Bronchial epithelial cell (primary cell): ENCODE results near the gene PRDX4. TPM values are rescaled to one million over a fixed set of nuclear protein-coding genes. Genes with fewer than 3 reads are reported as not detected.

Experiments used
- DNase-seq: peaks from one replicate; pipeline ENCODE4 v3.0.0-alpha.2; 2010; ENCODE audit warnings: low read depth
- FAIRE-seq: peaks from 2 replicates; lab custom pipeline; 2011; peaks lifted over from hg19 to GRCh38; lab: Jason Lieb, UNC
- H3K27me3 ChIP-seq: 2 replicates; pipeline ENCODE4 v1.5.1; 2011; ENCODE audit warnings: low read length; ENCODE audit not compliant: control insufficient read depth, insufficient read depth
- H3K36me3 ChIP-seq: 2 replicates; pipeline ENCODE4 v1.5.1; 2011; ENCODE audit warnings: low read length; ENCODE audit not compliant: control insufficient read depth, insufficient read depth
- H3K4me3 ChIP-seq: 2 replicates; pipeline ENCODE4 v1.5.1; 2011; ENCODE audit warnings: mild to moderate bottlenecking, low read depth, low read length, control low read depth
- CTCF ChIP-seq: IDR thresholded peaks from 2 replicates; pipeline ENCODE4 v1.5.1; 2011; ENCODE audit warnings: mild to moderate bottlenecking, moderate library complexity, low read length, control low read depth, inconsistent platforms; ENCODE audit not compliant: insufficient read depth, severe bottlenecking
- total RNA-seq: library from RNA; depleted of rRNA; stranded (reverse); fragments of >200 nt; gene quantifications from 2 replicates; pipeline ENCODE4 v1.2.1, GENCODE V29; 2014

The PRDX4 gene
- total RNA-seq, 1 donor from 2014 or later = 179 TPM

- H3K27me3 ChIP-seq = no peaks in the 10 kb centered on the region
- no peak overlapping the region for H3K4me3 ChIP-seq
- TF ChIP-seq CTCF = no peak
- peaks cover 1% of the 10 kb centered on the region for H3K36me3 ChIP-seq
- DNase-seq = no peak
- peak; percentile 75 for FAIRE-seq
Observed at GRCh38 chrX:23720117-23720677, 52.9 kb downstream of the PRDX4 start.

DNA sequence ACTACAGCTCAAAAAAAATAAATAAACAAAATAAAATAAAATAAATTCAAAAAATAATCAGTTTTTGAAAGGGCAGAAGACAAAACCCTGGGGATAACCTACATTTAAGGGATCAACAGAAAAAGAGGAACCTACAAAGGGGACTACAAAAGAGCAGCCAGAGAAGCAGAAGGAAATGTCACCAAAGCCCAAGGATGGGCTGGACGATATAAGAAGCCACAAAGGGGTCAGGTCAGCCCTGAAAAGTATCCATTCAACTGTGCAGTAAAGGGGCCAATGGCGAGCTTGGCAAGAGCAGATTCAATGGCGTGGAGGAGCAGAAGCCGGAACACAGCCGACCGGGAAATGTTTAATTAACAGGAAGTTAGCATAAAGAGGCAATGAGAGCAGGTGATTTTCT, 58.9 kb downstream of the PRDX4 start:
- DNase-seq (no peak), FAIRE-seq (no peak)
- TF ChIP-seq CTCF = no peak
- Histone ChIP-seq H3K36me3 (no peaks in the 10 kb centered on the region), H3K27me3 (no peaks in the 10 kb centered on the region), H3K4me3 (no peak overlapping the region)

DNA sequence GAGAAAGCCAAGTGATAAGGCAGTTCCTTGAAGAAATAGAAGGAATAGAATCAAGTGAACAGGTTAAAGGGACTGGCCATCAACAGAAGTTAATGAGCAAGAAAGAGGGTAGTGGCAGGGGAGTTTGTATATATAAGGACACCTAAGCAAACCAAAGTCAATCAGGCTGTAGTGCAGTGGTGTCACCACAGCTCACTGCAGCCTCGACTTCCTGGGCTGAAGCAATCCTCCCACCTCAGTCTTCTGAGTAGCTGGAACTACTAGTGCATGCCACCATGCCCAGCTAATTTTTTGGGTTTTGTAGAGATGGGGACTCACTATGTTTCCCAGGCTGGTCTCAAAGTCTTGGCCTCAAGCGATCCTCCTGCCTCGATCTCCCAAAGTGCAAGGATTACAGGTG, 59.9 kb downstream of the PRDX4 start:
- no peak for TF ChIP-seq CTCF
- Histone ChIP-seq H3K36me3 (no peaks in the 10 kb centered on the region), H3K27me3 (no peaks in the 10 kb centered on the region), H3K4me3 (no peak overlapping the region)
- DNase-seq (no peak), FAIRE-seq (no peak)

- no peaks in the 10 kb centered on the region for H3K27me3 ChIP-seq
- no peak overlapping the region for H3K4me3 ChIP-seq
- FAIRE-seq = no peak
- peak; percentile 68 for DNase-seq
- no peaks in the 10 kb centered on the region for H3K36me3 ChIP-seq
- no peak for TF ChIP-seq CTCF
Observed at GRCh38 chrX:23729214-23729613, 61.9 kb downstream of the PRDX4 start.

DNA sequence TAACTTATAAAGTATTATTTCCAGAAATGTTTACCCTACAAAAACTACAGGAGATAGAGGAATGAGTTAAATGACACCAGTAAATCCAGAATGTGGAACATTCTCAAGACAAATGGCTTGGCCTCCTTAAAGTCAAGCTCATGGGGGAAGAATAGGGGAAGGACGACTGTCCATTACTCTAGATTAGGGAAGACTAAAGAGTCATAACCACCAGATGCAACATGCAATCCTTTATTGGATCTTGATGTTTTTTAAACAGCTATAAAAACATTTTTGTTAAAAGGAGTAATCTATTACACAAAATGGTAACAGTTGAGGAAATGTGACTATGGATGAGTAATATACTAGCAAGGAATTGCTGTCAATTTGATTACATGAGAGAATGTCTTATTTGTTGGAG, 64.7 kb downstream of the PRDX4 start:
- no peak for FAIRE-seq
- Histone ChIP-seq H3K4me3 (no peak overlapping the region), H3K36me3 (no peaks in the 10 kb centered on the region)

More for the DNA sequence above, 64.7 kb downstream of the PRDX4 start:
- no peak for TF ChIP-seq CTCF
- no peaks in the 10 kb centered on the region for H3K27me3 ChIP-seq
- no peak for DNase-seq
